ENCODE measurements around the gene CMTM6.

DNA sequence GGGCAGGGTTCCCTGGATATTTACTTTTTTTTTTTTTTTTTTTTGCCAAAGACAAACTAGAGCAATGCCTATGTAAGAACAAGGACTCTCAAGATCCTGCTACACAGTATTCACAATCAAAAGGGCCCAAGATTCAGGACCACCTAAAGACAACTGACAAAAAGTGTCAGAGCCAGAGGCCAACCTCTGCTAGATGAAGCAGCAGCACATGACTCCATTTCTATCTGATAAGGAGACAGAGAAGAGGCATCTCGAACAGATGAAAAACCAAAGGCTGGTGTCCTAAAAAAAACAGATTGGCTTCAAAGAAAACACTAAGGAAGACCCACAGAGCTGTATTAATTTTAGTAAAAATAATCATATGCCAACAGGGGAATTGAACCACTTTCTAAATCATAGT, 20.0 kb downstream of the CMTM6 start:
- TF ChIP-seq, protein P1, sequence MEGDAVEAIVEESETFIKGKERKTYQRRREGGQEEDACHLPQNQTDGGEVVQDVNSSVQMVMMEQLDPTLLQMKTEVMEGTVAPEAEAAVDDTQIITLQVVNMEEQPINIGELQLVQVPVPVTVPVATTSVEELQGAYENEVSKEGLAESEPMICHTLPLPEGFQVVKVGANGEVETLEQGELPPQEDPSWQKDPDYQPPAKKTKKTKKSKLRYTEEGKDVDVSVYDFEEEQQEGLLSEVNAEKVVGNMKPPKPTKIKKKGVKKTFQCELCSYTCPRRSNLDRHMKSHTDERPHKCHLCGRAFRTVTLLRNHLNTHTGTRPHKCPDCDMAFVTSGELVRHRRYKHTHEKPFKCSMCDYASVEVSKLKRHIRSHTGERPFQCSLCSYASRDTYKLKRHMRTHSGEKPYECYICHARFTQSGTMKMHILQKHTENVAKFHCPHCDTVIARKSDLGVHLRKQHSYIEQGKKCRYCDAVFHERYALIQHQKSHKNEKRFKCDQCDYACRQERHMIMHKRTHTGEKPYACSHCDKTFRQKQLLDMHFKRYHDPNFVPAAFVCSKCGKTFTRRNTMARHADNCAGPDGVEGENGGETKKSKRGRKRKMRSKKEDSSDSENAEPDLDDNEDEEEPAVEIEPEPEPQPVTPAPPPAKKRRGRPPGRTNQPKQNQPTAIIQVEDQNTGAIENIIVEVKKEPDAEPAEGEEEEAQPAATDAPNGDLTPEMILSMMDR (IDR thresholded peaks at IDR 0.05): no peak
- TF ChIP-seq POLR2A (IDR thresholded peaks at IDR 0.05; ENCODE audit: low read depth) (no peak), POLR2AphosphoS5 (IDR thresholded peaks at IDR 0.05) (no peak), EP300 (IDR thresholded peaks at IDR 0.05) (no peak)

All from esophagus muscularis mucosa (tissue), 4 donors.